Neutrophil (primary cell): ENCODE data around the gene WWP2.
A peak's percentile ranks its signal among the peaks of the same experiment; 100 is the strongest.
"Not testable (repeated sequence)": the region's sequence is repeated elsewhere in the genome, so short reads cannot be mapped to it uniquely, and the experiment has no call there.

Source experiments
- H3K27ac ChIP-seq: fragments of 200-600 bp; sonication (generic); 2 replicates; pipeline ENCODE4 v1.5.1; 2016; ENCODE audit warnings: mild to moderate bottlenecking, moderate library complexity
- H3K27me3 ChIP-seq: fragments of 200-600 bp; sonication (generic); 2 replicates; pipeline ENCODE4 v1.6.0; 2016; ENCODE audit warnings: mild to moderate bottlenecking
- H3K36me3 ChIP-seq: fragments of 200-600 bp; sonication (generic); 2 replicates; pipeline ENCODE4 v1.5.1; 2017
- H3K4me1 ChIP-seq, 2 experiments: fragments of 200-600 bp in 1 of 2; sonication (generic) in 1 of 2; 1 replicate in 1 of 2; 2 replicates in 1 of 2; pipeline versions ENCODE4 v1.5.1 to v1.6.1; 2013 to 2016; ENCODE audit warnings: low read depth in 1 of 2, low read length in 1 of 2, mild to moderate bottlenecking in 1 of 2, moderate library complexity in 1 of 2; ENCODE audit not compliant: control insufficient read depth in 1 of 2, insufficient read depth in 1 of 2
- H3K4me3 ChIP-seq, 2 experiments: fragments of 200-600 bp in 1 of 2; sonication (generic) in 1 of 2; 1 replicate in 1 of 2; 2 replicates in 1 of 2; pipeline ENCODE4 v1.5.1; 2013 to 2016; ENCODE audit warnings: low read depth in 1 of 2, low read length in 1 of 2, mild to moderate bottlenecking in 1 of 2, moderate library complexity in 1 of 2
- H3K9me3 ChIP-seq: fragments of 200-600 bp; sonication (generic); 2 replicates; pipeline ENCODE4 v1.5.1; 2016
- TF ChIP-seq, protein P1 (sequence below): fragments of 200-600 bp; sonication (generic); IDR thresholded peaks from 2 replicates; pipeline ENCODE4 v1.5.1; 2016; ENCODE audit warnings: antibody characterized with exemption

WWP2 gene

DNA sequence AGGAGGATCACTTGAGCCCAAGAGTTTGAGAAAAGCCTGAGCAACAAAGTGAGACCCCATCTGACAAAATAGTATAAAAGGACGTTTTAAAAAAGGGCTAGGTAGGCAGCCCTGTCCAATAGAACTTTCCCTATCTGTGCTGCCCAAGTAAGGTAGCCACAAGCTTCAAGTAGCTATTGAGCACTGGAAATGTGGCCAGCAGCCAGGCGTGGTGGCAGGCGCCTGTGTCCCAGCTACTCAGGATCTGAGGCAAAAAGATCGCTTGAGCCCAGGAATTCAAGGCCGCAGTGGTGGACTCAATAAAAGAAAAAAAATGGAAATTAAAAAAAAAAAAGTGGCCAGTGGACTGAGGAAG lies 34.2 kb upstream of the WWP2 start:
- no peak overlapping the region for H3K4me3 ChIP-seq
- no peaks in the 10 kb centered on the region for H3K36me3 ChIP-seq
- H3K27ac ChIP-seq, result no peak overlapping the region
- peaks cover 52% of the 10 kb centered on the region for H3K27me3 ChIP-seq
- no peaks in the 10 kb centered on the region for H3K9me3 ChIP-seq
- H3K4me1 ChIP-seq, result peaks cover 22 to 23% of the 10 kb centered on the region in 2 experiments
- TF ChIP-seq, protein P1, sequence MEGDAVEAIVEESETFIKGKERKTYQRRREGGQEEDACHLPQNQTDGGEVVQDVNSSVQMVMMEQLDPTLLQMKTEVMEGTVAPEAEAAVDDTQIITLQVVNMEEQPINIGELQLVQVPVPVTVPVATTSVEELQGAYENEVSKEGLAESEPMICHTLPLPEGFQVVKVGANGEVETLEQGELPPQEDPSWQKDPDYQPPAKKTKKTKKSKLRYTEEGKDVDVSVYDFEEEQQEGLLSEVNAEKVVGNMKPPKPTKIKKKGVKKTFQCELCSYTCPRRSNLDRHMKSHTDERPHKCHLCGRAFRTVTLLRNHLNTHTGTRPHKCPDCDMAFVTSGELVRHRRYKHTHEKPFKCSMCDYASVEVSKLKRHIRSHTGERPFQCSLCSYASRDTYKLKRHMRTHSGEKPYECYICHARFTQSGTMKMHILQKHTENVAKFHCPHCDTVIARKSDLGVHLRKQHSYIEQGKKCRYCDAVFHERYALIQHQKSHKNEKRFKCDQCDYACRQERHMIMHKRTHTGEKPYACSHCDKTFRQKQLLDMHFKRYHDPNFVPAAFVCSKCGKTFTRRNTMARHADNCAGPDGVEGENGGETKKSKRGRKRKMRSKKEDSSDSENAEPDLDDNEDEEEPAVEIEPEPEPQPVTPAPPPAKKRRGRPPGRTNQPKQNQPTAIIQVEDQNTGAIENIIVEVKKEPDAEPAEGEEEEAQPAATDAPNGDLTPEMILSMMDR, result no peak

DNA sequence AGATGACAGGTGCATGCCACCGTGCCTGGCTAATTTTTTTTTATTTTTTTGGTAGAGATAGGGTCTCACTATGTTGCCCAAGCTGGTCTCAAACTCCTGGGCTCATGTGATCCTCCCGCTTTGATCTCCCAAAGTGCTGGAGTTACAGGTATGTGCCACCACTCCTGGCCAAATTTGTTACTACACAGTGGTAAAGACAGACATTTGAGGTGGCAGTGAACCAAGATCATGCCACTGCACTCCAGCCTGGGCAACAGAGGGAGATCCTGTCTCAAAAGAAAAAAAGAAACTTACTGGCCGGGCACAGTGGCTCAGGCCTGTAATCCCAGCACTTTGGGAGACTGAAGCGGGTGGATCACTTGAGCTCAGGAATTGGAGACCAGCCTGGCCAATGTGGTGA lies 33.1 kb upstream of the WWP2 start:
- Histone ChIP-seq H3K4me1 (peaks cover 22 to 23% of the 10 kb centered on the region in 2 experiments), H3K27me3 (peaks cover 47% of the 10 kb centered on the region)
- not testable (repeated sequence) for H3K27ac ChIP-seq, H3K4me3 ChIP-seq, H3K9me3 ChIP-seq, H3K36me3 ChIP-seq

DNA sequence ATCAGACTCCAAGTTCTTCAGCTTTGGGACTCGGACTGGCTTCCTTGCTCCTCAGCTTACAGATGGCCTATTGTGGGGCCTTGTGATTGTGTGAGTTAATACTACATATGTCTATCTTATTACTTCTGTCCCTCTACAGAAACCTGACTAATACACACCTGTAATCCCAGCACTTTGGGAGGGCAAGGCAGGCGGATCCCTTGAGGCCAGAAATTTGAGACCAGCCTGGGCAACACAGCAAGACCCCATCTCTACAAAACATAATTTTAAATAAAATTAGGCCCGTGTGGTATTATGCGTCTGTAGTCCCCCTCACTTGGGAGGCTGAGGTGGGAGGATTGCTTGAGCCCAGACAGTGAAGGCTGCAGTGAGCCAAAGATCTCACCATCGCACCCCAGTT lies 30.9 kb upstream of the WWP2 start:
- H3K4me1 ChIP-seq, result peaks cover 9 to 12% of the 10 kb centered on the region in 2 experiments
- H3K27me3 ChIP-seq, result peaks cover 24% of the 10 kb centered on the region
- H3K27ac ChIP-seq, H3K4me3 ChIP-seq, H3K9me3 ChIP-seq, H3K36me3 ChIP-seq: not testable (repeated sequence)

DNA sequence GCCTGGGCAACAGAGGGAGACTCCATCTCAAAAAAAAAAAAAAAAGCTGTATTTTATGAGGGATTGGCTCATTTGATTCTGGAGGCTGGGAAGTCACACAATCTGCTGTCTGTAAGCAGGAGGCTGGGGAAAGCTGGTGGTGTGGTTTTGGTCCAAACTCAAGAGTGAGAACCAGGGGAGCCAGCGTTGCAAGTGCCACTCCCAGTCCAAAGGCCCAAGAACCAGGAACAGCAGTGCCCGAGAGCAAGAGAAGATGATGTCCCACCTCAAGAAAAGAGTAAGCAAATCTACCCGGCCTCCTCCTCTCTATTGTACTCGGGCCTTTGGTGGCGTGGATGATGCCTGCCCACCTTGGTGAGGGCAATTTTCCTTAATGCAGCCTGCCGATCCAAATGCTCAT lies 30.0 kb upstream of the WWP2 start:
- H3K9me3 ChIP-seq, result no peaks in the 10 kb centered on the region
- no peak overlapping the region for H3K27ac ChIP-seq
- H3K4me1 ChIP-seq, result peaks cover 1 to 3% of the 10 kb centered on the region in 2 experiments
- H3K4me3 ChIP-seq, result no peak overlapping the region
- H3K27me3 ChIP-seq, result peaks cover 16% of the 10 kb centered on the region
- H3K36me3 ChIP-seq, result no peaks in the 10 kb centered on the region
- TF ChIP-seq, protein P1, result no peak

DNA sequence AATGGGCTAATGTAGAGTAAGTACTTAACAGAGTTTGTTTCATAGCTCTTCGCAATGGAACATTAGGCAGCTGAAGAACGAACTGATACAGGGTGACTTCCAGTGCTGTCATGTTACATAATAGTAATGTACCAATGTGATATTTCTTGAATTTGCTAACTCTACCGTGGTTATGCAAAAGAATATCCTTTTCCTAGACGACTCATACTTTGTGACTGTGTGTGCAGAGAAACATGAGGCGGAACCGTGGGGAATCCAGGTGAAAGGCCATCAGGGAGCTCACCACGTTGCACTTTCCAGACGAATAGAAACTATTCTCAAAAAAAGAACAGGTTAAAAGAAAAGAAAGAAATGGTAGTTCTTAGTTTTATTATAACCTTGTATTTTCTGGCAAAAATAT lies 20.6 kb upstream of the WWP2 start:
- H3K36me3 ChIP-seq, result peaks cover 9% of the 10 kb centered on the region
- peaks cover 12% of the 10 kb centered on the region in 2 experiments for H3K4me1 ChIP-seq

DNA sequence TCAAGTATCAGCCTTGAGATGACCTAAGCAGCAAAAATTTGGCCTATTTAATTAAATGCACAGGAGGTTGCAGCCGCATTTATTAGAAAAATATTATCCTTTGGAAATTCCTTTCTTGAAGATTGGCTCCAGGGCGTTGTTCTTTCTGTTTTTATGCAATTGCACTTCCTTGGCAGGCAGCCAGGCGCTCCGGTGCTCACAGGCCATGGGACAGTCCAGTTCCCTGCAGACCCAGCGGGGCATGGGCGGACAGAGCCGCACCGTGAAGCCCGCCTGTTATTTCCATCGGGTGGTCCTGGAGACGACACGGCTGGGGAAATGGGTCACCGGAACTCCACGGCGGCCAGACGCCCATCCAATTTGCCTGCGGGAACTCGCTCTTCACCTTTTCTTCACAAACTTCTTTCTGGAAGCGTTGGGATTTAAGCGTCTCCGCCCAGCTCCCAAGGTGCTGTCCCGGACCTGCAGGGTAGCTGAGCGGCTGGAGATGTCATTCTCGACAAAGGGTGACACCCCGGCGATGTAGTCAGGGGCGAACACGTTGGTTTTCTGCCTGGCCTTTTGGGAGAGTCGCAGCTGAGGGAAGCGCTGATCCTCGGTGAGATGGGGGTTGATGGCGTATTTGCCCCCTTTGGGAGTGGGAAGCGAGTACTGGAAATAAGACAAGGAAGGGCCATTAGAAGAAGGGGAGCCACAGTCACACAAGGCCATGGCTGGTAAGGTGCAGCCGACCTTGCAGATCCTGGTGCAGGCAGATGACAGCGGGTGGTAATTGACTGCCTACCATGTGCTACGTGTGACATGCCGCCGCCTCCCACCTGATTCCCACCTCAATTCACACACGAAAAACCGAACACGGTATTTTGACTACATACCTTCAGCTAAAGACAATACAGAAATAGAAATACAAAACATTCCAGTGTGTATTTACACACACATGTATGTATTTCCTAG lies 19.9 kb upstream of the WWP2 start:
- TF ChIP-seq, protein P1, result no peak
- H3K4me3 ChIP-seq, result no peak overlapping the region
- H3K27me3 ChIP-seq, result no peaks in the 10 kb centered on the region
- H3K36me3 ChIP-seq, result peaks cover 9% of the 10 kb centered on the region
- H3K4me1 ChIP-seq, result peaks cover 12% of the 10 kb centered on the region in 2 experiments
- no peaks in the 10 kb centered on the region for H3K9me3 ChIP-seq
- peak overlapping the region; percentile 21 for H3K27ac ChIP-seq

More for the DNA sequence above, 20.6 kb upstream of the WWP2 start:
- H3K27me3 ChIP-seq, result no peaks in the 10 kb centered on the region
- H3K27ac ChIP-seq, result peak overlapping the region; percentile 21
- no peak overlapping the region for H3K4me3 ChIP-seq
- TF ChIP-seq, protein P1, result no peak
- no peaks in the 10 kb centered on the region for H3K9me3 ChIP-seq
